Measurements from ENCODE around the gene USP40. TPM values are rescaled to one million over a fixed set of nuclear protein-coding genes. Genes with fewer than 3 reads are reported as not detected.
"Not testable (repeated sequence)": the region's sequence is repeated elsewhere in the genome, so short reads cannot be mapped to it uniquely, and the experiment has no call there.

Gene USP40
- total RNA-seq, 1 donor, result 48.8 TPM

DNA sequence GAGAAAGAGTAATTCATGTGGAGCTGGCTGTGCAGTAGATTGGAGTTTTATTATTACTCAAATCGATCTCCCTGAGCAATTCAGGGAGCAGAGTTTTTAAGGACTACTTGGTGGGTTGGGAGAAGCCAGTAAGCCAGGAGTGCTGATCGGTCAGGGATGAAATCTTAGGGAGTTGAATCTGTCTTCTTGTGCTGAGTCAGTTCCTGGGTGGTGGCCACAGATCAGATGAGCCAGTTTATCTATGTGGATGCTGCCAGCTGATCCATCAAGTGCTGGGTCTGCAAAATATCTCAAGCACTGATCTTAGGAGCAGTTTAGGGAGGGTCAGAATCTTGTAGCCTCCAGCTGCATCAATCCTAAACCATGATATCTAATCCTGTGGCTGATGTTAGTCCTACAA lies 33.8 kb upstream of the USP40 start:
- H3K4me3 ChIP-seq (ENCODE audit: low read depth, low read length), result no peak overlapping the region
- no peak for TF ChIP-seq CTCF (IDR thresholded peaks at IDR 0.05; ENCODE audit: insufficient read depth, low read depth, low read length)
- DNase-seq (ENCODE audit: low read depth), result peak; percentile 25

- no peak for DNase-seq (ENCODE audit: low read depth)
- no peak for TF ChIP-seq CTCF (IDR thresholded peaks at IDR 0.05; ENCODE audit: insufficient read depth, low read depth, low read length)
- H3K4me3 ChIP-seq (ENCODE audit: low read depth, low read length), result no peak overlapping the region
Observed at GRCh38 chr2:233598952-233599351, 32.4 kb upstream of the USP40 start.

GRCh38 chr2:233597522-233597921 lies 30.9 kb upstream of the USP40 start:
- TF ChIP-seq CTCF (IDR thresholded peaks at IDR 0.05; ENCODE audit: insufficient read depth, low read depth, low read length), result no peak
- H3K4me3 ChIP-seq (ENCODE audit: low read depth, low read length), result no peak overlapping the region
- no peak for DNase-seq (ENCODE audit: low read depth)

DNA sequence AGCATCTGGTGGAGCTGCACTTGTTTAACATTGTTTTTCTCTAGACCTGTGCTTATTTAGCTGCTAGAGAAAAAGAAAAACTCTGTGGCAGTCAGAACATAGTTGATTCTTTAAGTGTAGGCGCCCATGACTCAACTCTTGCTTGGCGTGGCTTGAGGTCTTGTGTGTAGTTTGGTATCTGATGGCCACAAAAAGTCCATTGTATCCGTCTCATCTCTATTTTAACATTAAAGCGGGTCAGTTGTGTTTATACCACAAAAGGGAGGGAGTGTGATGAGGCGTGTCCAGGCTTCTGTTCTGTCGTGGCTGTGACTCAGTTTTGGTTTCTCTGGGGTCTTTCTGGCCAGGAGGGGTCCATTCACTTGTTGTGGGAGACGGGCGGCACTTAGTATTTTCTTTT lies 26.6 kb upstream of the USP40 start:
- H3K4me3 ChIP-seq (ENCODE audit: low read depth, low read length), result no peak overlapping the region
- no peak for DNase-seq (ENCODE audit: low read depth)
- TF ChIP-seq CTCF (IDR thresholded peaks at IDR 0.05; ENCODE audit: insufficient read depth, low read depth, low read length), result no peak

GRCh38 chr2:233592706-233593105 lies 26.1 kb upstream of the USP40 start:
- H3K4me3 ChIP-seq (ENCODE audit: low read depth, low read length); DNase-seq (ENCODE audit: low read depth): not testable (repeated sequence)

GRCh38 chr2:233588400-233588799 lies 21.8 kb upstream of the USP40 start:
- no peak for DNase-seq (ENCODE audit: low read depth)
- TF ChIP-seq CTCF (IDR thresholded peaks at IDR 0.05; ENCODE audit: insufficient read depth, low read depth, low read length), result no peak

GRCh38 chr2:233584210-233584609 lies 17.6 kb upstream of the USP40 start:
- peak; percentile 25 for DNase-seq (ENCODE audit: low read depth)
- H3K4me3 ChIP-seq (ENCODE audit: low read depth, low read length), result no peak overlapping the region
- TF ChIP-seq CTCF (IDR thresholded peaks at IDR 0.05; ENCODE audit: insufficient read depth, low read depth, low read length), result no peak

More at GRCh38 chr2:233588400-233588799, 21.8 kb upstream of the USP40 start:
- H3K4me3 ChIP-seq (ENCODE audit: low read depth, low read length), result no peak overlapping the region

- not testable (repeated sequence) for DNase-seq (ENCODE audit: low read depth)
Observed at GRCh38 chr2:233583217-233583965, 16.8 kb upstream of the USP40 start.

GRCh38 chr2:233577341-233577740 lies 10.8 kb upstream of the USP40 start:
- not testable (repeated sequence) for H3K4me3 ChIP-seq (ENCODE audit: low read depth, low read length); DNase-seq (ENCODE audit: low read depth)

More at GRCh38 chr2:233583217-233583965, 16.8 kb upstream of the USP40 start:
- peak overlapping the region; percentile 40 for H3K4me3 ChIP-seq (ENCODE audit: low read depth, low read length)
